Endothelial cell of umbilical vein (primary cell): ENCODE measurements around the gene DENND1A.

ENCODE experiments used
- EZH2 ChIP-seq: IDR thresholded peaks from 2 replicates; pipeline ENCODE4 v1.6.1; 2012; ENCODE audit warnings: borderline replicate concordance, low read depth, mild to moderate bottlenecking, moderate library complexity, low read length, inconsistent platforms; ENCODE audit not compliant: severe bottlenecking
- POLR2A ChIP-seq: IDR thresholded peaks from 2 replicates; pipeline ENCODE4 v1.6.1; 2012; ENCODE audit warnings: low read depth, mild to moderate bottlenecking, control low read depth, low read length

DNA sequence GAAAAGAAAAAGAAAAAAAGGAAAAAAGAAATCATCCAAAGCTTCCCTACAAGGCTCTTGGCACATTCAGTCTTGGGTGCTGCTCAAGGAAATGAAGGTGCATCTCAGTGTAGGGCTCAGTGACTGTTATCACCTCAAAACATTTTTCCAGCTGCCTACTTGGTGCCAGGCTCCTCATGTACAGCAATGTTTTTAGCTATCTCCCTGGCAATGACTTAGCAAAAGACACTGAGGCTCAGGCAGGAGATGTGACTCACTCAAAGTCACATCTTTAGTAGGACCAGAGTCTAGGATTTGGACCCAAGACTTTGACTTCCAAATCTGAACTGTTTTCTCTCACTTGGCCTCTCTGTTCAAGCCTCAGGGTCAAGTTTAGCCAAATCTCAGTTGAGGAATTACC is 309.7 kb downstream of the DENND1A start:
- TF ChIP-seq POLR2A (no peak), EZH2 (no peak)
